Measurements from ENCODE around the gene REST.

Gene REST

DNA sequence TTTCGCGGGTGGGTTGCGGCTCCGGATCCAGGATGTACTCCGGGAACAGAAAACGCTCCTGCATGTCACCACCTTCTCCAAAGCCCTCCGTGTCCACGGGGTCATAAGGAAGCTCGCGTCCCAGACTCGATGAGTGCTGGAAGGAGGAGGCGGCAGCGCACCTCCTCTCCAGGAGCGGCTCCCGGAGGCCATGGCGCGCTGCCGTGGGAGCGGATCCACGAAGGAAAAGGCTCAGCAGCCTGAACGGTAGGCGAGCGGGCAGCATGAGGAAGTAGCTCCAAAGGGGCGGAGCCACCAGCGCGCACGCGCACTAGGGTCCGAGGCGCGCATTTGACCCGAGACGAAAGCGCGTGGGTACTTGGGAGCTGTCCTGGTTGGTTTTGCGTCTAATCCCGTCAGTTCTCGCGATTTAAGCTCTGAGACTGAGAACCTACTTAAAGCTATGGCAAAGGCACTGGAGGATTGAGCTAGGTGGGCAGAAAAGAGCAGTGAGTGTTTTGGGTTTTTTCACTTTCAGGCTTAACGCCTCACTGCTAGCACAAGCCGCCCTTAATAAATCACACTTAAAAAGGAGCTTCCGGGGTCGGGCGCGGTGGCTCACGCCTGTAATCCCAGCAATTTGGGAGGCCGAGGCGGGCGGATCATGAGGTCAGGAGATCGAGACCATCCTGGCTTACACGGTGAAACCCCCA is 69.8 kb downstream of the REST start, which contains the start of gene NOA1:
Gene NOA1, minus strand, starts transcription at position 286 of the 692 bp plus-strand sequence. Its CDS starts 21 bp downstream, at position 265.
- Histone ChIP-seq H3K27me3 (ENCODE audit: control insufficient read depth, insufficient read depth, low read length) (no peaks in the 10 kb centered on the region), H3K4me3 (ENCODE audit: low read depth, low read length) (peak within 1 kb of the TSS; percentile 87), H3K4me1 (ENCODE audit: control insufficient read depth, insufficient read depth, low read length) (no peaks in the 10 kb centered on the region; the same call in 1 of the 2 replicates), H3K36me3 (ENCODE audit: control insufficient read depth, insufficient read depth, low read length) (peaks cover 22% of the 10 kb centered on the region), H3K9me3 (ENCODE audit: control insufficient read depth, insufficient read depth, low read depth, low read length) (no peaks in the 10 kb centered on the region; the same call in 1 of the 2 replicates), H3K9ac (ENCODE audit: low read length) (peak within 1 kb of the TSS; percentile 93), H3K27ac (ENCODE audit: low read depth, low read length) (peak within 1 kb of the TSS; percentile 78)

DNA sequence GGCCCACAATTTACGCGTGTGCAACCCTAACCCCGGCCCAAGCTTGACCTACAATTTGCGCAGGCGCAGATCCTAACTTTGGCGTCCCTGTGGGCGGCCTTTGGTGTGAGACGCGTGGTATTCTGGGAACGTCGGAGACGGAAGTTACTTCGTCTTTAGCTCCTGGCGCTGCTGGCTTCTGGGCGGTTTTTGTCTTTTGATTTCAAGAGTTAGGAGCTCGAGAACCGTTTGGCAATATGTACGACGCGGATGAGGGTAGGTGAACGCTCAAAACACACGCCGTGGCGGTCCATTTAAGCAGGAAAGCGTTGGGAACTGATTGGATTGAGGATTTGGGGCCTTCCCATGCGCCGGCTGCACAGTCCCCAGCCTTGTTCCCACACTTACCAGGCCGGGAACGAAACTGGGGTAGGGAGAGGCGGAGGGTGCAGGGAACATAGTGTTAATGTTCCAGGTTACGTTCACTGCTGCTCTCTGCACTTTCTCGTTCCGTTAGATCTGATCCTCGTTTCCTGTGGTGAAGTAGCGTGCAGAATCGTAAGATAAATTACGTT is 71.1 kb downstream of the REST start, which contains the start of gene POLR2B:
Gene POLR2B, plus strand, starts transcription at position 147 of the 554 bp plus-strand sequence. Its CDS starts 90 bp downstream, at position 237.
- peak within 1 kb of the TSS; percentile 87 for H3K4me3 ChIP-seq (ENCODE audit: low read depth, low read length)
- no peaks in the 10 kb centered on the region for H3K9me3 ChIP-seq (ENCODE audit: control insufficient read depth, insufficient read depth, low read depth, low read length)
- peak within 1 kb of the TSS; percentile 93 for H3K9ac ChIP-seq (ENCODE audit: low read length)
- H3K27me3 ChIP-seq (ENCODE audit: control insufficient read depth, insufficient read depth, low read length): no peaks in the 10 kb centered on the region
- H3K36me3 ChIP-seq (ENCODE audit: control insufficient read depth, insufficient read depth, low read length): peaks cover 8% of the 10 kb centered on the region
- peak within 1 kb of the TSS; percentile 78 for H3K27ac ChIP-seq (ENCODE audit: low read depth, low read length)
- no peaks in the 10 kb centered on the region; the same call in 1 of the 2 replicates for H3K4me1 ChIP-seq (ENCODE audit: control insufficient read depth, insufficient read depth, low read length)

DNA sequence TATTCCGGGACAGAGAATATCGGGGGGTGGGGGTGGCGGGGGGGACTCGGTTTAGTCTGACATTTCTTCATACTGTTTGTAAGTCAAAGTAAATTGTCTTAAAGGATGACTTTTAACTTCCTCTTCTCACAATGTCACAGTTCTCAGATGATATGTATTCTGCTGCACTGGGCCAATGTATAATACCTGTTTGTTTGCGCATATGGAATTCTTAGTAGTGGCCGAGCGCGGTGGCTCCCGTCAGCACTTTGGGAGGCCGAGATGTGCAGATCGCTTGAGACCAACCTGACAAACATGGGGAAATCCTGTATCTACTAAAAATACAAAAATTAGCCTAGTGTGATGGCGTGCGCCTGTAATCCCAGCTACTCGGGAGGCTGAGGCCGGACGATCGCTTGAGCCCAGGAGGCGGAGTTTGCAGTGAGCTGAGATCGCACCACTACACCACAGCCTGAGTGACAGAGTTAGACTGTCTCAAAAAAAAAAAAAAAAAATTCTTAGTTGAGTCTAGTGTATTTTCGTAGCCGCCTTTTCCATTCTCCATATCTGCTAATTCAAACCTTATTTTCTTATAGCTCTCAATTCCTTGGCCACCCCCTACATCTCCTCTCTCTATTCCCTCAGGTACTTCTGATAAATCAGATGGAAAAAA is 71.8 kb downstream of the REST start:
- peak overlapping the region; percentile 92 for H3K9ac ChIP-seq (ENCODE audit: low read length)
- H3K4me3 ChIP-seq (ENCODE audit: low read depth, low read length): peak overlapping the region; percentile 87
- no peak overlapping the region; the same call in 1 of the 2 replicates for H3K27ac ChIP-seq (ENCODE audit: low read depth, low read length)
- no peaks in the 10 kb centered on the region for H3K27me3 ChIP-seq (ENCODE audit: control insufficient read depth, insufficient read depth, low read length)
- H3K4me1 ChIP-seq (ENCODE audit: control insufficient read depth, insufficient read depth, low read length): no peaks in the 10 kb centered on the region; the same call in 1 of the 2 replicates
- H3K36me3 ChIP-seq (ENCODE audit: control insufficient read depth, insufficient read depth, low read length): peaks cover 2% of the 10 kb centered on the region; the same call in 1 of the 2 replicates
- H3K9me3 ChIP-seq (ENCODE audit: control insufficient read depth, insufficient read depth, low read depth, low read length): no peaks in the 10 kb centered on the region

DNA sequence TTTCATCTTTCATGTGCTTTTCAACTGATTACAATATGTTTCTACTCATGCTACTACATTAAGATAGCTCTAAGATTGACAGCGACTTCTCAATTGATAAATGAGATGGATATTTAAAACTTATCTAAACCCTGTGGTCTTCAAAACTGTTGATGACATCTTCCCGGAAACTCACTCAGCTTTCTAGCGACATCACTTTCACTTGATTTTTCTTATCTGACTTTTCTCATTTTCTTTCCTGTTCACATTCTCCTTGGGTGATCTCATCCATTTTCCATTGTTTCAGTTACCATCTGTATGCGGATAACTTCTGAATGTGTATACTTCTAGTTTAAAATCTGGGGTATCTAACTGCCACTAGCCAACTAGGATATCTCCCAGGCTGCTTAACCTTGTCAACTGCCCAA is 74.1 kb downstream of the REST start:
- H3K27me3 ChIP-seq (ENCODE audit: control insufficient read depth, insufficient read depth, low read length): no peaks in the 10 kb centered on the region
- peak overlapping the region; percentile 12; the same call in 1 of the 2 replicates for H3K4me3 ChIP-seq (ENCODE audit: low read depth, low read length)
- peaks cover 13% of the 10 kb centered on the region for H3K36me3 ChIP-seq (ENCODE audit: control insufficient read depth, insufficient read depth, low read length)
- no peaks in the 10 kb centered on the region; the same call in 1 of the 2 replicates for H3K4me1 ChIP-seq (ENCODE audit: control insufficient read depth, insufficient read depth, low read length)
- H3K9me3 ChIP-seq (ENCODE audit: control insufficient read depth, insufficient read depth, low read depth, low read length): no peaks in the 10 kb centered on the region
- no peak overlapping the region for H3K9ac ChIP-seq (ENCODE audit: low read length)
- H3K27ac ChIP-seq (ENCODE audit: low read depth, low read length): no peak overlapping the region

DNA sequence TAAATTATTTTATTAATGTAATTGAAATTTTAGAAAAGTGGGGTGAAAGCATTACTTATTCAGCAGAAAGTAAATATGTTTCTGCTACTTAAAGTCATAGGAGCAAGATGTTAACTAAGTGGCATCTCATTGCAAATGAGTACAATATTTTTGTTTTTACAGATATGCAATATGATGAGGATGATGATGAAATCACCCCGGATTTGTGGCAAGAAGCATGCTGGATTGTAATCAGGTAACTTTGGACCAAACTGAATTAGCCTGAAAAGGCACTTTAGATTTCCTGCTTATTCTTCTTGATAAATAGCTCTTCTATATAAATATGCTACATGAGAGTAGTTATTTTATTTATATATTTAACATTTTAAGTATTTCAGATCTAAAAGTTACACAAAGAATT is 78.5 kb downstream of the REST start:
- H3K27me3 ChIP-seq (ENCODE audit: control insufficient read depth, insufficient read depth, low read length): no peaks in the 10 kb centered on the region
- H3K4me1 ChIP-seq (ENCODE audit: control insufficient read depth, insufficient read depth, low read length): no peaks in the 10 kb centered on the region; the same call in 1 of the 2 replicates
- no peak overlapping the region for H3K9ac ChIP-seq (ENCODE audit: low read length)
- peaks cover 54% of the 10 kb centered on the region for H3K36me3 ChIP-seq (ENCODE audit: control insufficient read depth, insufficient read depth, low read length)
- no peaks in the 10 kb centered on the region for H3K9me3 ChIP-seq (ENCODE audit: control insufficient read depth, insufficient read depth, low read depth, low read length)
- no peak overlapping the region for H3K27ac ChIP-seq (ENCODE audit: low read depth, low read length)
- H3K4me3 ChIP-seq (ENCODE audit: low read depth, low read length): no peak overlapping the region

DNA sequence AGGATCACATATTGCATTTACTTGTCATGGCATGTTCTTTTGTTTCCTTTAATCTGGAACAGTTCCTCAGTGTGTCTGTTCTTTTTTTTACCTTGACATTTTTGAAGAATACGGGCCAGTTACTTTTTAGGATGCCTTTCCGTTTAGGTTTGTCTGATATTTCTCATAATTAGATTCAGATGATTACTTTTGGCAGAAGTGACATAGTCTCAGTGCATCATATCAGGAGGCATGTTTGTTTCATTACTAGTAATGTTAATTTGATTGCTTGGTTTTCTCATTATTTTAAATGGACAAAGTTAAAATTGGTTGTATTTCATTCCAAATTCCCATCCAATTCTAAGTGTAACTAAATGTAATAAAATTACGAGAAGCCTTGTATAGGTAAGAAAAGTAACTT is 79.3 kb downstream of the REST start:
- H3K4me1 ChIP-seq (ENCODE audit: control insufficient read depth, insufficient read depth, low read length): no peaks in the 10 kb centered on the region
- H3K27me3 ChIP-seq (ENCODE audit: control insufficient read depth, insufficient read depth, low read length): no peaks in the 10 kb centered on the region
- peaks cover 62% of the 10 kb centered on the region for H3K36me3 ChIP-seq (ENCODE audit: control insufficient read depth, insufficient read depth, low read length)
- no peaks in the 10 kb centered on the region for H3K9me3 ChIP-seq (ENCODE audit: control insufficient read depth, insufficient read depth, low read depth, low read length)
- H3K27ac ChIP-seq (ENCODE audit: low read depth, low read length): no peak overlapping the region
- no peak overlapping the region for H3K4me3 ChIP-seq (ENCODE audit: low read depth, low read length)
- no peak overlapping the region for H3K9ac ChIP-seq (ENCODE audit: low read length)

DNA sequence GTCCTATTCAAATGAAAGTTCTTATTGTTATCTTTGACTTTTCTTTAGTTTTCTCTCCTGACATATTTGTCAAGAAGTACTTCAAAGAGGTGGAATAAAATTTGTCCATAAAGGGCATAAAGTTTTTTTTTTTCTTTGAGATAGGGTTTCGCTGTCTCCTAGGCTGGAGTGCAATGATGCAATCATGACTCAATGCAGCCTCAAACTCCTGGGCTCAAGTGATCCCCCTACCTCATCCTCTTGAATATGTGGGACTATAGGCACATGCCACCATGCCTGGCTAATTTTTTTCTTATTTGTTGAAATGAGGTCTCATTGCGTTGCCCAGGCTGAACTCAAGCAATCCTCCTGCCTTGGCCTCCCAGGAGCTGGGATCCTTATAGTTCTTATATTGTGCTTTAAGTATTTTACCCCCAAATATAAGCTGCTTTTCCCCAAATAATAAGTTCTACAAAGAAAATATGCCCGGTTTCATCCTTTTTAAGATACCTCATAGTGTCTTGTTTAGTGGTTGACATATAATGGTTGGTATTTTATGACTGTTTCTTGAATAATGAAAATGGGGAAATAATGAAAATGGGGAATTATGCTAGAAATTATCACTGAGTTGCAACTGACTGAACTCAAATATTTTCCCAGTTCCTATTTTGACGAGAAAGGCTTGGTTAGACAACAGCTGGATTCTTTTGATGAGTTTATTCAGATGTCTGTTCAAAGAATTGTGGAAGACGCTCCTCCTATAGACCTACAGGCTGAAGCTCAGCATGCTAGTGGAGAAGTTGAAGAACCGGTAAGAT is 82.6 kb downstream of the REST start:
- Histone ChIP-seq H3K36me3 (ENCODE audit: control insufficient read depth, insufficient read depth, low read length) (peaks cover 89% of the 10 kb centered on the region), H3K9me3 (ENCODE audit: control insufficient read depth, insufficient read depth, low read depth, low read length) (no peaks in the 10 kb centered on the region), H3K27me3 (ENCODE audit: control insufficient read depth, insufficient read depth, low read length) (no peaks in the 10 kb centered on the region)

DNA sequence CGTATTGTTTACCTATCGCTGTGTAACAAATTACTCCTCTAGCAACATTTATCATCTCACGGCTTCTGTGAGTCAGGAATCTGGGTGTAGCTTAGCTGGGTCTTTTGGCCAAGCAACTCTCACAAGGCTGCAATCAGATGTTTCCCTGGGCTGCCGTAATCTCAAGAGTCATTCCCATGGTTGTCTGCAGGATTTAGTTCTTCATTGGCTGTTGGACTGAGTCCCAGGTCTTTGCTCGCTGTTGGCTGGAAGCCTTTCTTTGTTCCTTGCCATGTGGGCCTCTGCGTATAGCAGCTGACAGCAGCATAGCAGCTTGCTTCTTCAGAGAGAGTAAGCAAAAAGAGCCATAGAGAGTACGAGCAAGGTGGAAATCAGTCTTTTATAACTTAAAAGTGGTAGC is 87.8 kb downstream of the REST start:
- Histone ChIP-seq H3K4me3 (ENCODE audit: low read depth, low read length) (no peak overlapping the region), H3K9ac (ENCODE audit: low read length) (no peak overlapping the region), H3K9me3 (ENCODE audit: control insufficient read depth, insufficient read depth, low read depth, low read length) (no peaks in the 10 kb centered on the region), H3K4me1 (ENCODE audit: control insufficient read depth, insufficient read depth, low read length) (no peaks in the 10 kb centered on the region), H3K27me3 (ENCODE audit: control insufficient read depth, insufficient read depth, low read length) (no peaks in the 10 kb centered on the region), H3K27ac (ENCODE audit: low read depth, low read length) (no peak overlapping the region), H3K36me3 (ENCODE audit: control insufficient read depth, insufficient read depth, low read length) (peaks cover 87% of the 10 kb centered on the region)

More for the DNA sequence above, 82.6 kb downstream of the REST start:
- no peaks in the 10 kb centered on the region for H3K4me1 ChIP-seq (ENCODE audit: control insufficient read depth, insufficient read depth, low read length)
- no peak overlapping the region for H3K4me3 ChIP-seq (ENCODE audit: low read depth, low read length)
- H3K27ac ChIP-seq (ENCODE audit: low read depth, low read length): 0 out of 2 replicates have a peak overlapping the region, but pooled peaks have one; percentile 47
- H3K9ac ChIP-seq (ENCODE audit: low read length): no peak overlapping the region

DNA sequence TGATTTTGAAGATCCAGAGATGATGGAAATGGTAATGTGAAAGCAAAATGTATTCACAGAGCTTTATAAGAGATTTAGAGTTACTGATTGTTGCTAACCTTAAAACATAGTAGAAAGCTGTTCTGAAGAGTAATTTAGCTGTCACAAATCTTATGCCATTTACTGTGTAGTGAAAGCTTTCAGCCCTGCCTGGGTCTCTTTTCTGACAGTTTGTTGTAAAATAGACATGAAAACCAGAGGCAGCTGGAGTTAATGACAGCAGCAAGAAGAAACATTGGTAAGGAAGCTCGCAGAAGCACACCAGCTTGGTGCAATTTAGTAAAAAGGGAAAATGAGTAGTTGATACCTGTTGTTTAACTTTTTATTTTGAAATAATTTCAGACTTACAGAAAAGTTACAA is 92.1 kb downstream of the REST start:
- Histone ChIP-seq H3K9me3 (ENCODE audit: control insufficient read depth, insufficient read depth, low read depth, low read length) (no peaks in the 10 kb centered on the region), H3K27ac (ENCODE audit: low read depth, low read length) (no peak overlapping the region), H3K9ac (ENCODE audit: low read length) (no peak overlapping the region), H3K4me3 (ENCODE audit: low read depth, low read length) (no peak overlapping the region), H3K27me3 (ENCODE audit: control insufficient read depth, insufficient read depth, low read length) (no peaks in the 10 kb centered on the region), H3K36me3 (ENCODE audit: control insufficient read depth, insufficient read depth, low read length) (peaks cover 88% of the 10 kb centered on the region), H3K4me1 (ENCODE audit: control insufficient read depth, insufficient read depth, low read length) (no peaks in the 10 kb centered on the region)

DNA sequence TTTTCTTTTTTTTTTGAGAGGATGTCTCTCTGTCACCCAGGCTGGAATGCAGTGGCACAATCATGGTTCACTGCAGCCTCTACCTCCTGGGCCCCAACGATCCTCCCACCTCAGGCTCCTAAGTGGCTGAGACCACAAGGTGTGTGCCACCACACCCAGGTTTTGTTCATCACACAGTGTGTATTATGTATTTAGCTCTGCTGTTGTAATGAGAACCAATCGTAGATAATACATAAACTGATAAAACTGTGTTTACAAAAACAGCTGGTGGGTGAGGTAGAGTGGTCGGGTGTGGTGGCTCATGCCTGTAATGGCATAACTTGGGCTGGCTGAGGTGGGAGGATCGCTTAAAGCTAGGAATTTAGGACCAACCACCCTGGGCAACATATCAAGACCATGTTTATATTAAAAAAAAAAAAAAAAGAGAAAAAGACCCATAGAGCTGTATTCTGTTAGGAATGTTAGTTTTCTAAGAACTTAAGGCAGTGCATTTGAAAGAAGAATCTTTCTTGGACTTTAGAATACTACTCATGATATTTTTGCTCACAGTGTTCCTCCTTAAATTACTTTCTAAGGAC is 105.9 kb downstream of the REST start:
- no peak overlapping the region for H3K4me3 ChIP-seq (ENCODE audit: low read depth, low read length)
- H3K36me3 ChIP-seq (ENCODE audit: control insufficient read depth, insufficient read depth, low read length): peaks cover 85% of the 10 kb centered on the region
- H3K4me1 ChIP-seq (ENCODE audit: control insufficient read depth, insufficient read depth, low read length): no peaks in the 10 kb centered on the region
- no peaks in the 10 kb centered on the region for H3K9me3 ChIP-seq (ENCODE audit: control insufficient read depth, insufficient read depth, low read depth, low read length)
- no peak overlapping the region for H3K9ac ChIP-seq (ENCODE audit: low read length)
- H3K27me3 ChIP-seq (ENCODE audit: control insufficient read depth, insufficient read depth, low read length): no peaks in the 10 kb centered on the region
- H3K27ac ChIP-seq (ENCODE audit: low read depth, low read length): no peak overlapping the region
